ENCODE measurements around the gene SMYD4. TPM values are rescaled to one million over a fixed set of nuclear protein-coding genes. Genes with fewer than 3 reads are reported as not detected.
A peak's percentile ranks its signal among the peaks of the same experiment; 100 is the strongest.

SMYD4 gene
- total RNA-seq, 1 experiment from 2014 or later: 28.1 TPM

DNA sequence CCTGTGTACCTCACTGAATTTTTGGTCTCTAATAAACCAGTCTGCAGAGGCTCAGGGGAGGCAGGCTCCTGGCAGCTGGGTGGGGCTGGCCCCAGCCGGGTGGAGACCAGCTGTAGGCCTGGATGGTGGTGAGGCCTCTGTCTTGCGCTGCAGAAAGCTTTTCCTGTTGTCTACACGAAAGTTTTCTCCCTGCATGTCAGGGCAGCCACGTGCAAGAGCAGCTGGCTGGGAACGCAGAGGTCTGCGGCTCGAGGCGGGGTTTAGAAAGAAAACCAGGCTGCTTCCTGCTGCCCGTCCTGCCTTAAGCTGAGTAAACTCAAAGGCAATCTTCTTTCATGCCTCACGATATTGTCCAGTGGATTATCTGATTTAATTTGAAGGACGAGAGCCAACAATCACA is 65.4 kb downstream of the SMYD4 start:
- no peak for DNase-seq (ENCODE audit: low spot score)
- Histone ChIP-seq H3K36me3 (ENCODE audit: insufficient read depth, low read length, poor library complexity, severe bottlenecking) (no peaks in the 10 kb centered on the region), H3K27me3 (replicated peaks; ENCODE audit: insufficient read depth, low read depth, low read length, poor library complexity) (no peaks in the 10 kb centered on the region), H3K4me1 (ENCODE audit: insufficient read depth, low read length, poor library complexity, severe bottlenecking) (peaks cover 26% of the 10 kb centered on the region), H3K9me3 (ENCODE audit: low read depth, low read length, poor library complexity, severe bottlenecking) (no peaks in the 10 kb centered on the region), H3K27ac (ENCODE audit: low read depth, low read length, poor library complexity, severe bottlenecking) (peak overlapping the region; percentile 37), H3K4me3 (ENCODE audit: low read depth, low read length, poor library complexity, severe bottlenecking) (no peak overlapping the region)
- no peak for TF ChIP-seq EZH2 (IDR thresholded peaks at IDR 0.05; ENCODE audit: borderline replicate concordance, low read depth, low read length, poor library complexity, severe bottlenecking)
- TF ChIP-seq, protein P1, sequence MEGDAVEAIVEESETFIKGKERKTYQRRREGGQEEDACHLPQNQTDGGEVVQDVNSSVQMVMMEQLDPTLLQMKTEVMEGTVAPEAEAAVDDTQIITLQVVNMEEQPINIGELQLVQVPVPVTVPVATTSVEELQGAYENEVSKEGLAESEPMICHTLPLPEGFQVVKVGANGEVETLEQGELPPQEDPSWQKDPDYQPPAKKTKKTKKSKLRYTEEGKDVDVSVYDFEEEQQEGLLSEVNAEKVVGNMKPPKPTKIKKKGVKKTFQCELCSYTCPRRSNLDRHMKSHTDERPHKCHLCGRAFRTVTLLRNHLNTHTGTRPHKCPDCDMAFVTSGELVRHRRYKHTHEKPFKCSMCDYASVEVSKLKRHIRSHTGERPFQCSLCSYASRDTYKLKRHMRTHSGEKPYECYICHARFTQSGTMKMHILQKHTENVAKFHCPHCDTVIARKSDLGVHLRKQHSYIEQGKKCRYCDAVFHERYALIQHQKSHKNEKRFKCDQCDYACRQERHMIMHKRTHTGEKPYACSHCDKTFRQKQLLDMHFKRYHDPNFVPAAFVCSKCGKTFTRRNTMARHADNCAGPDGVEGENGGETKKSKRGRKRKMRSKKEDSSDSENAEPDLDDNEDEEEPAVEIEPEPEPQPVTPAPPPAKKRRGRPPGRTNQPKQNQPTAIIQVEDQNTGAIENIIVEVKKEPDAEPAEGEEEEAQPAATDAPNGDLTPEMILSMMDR (conservative IDR thresholded peaks at IDR 0.05; ENCODE audit: low read depth, low read length): no peak
- BruUV-seq (replicated peaks): no TSS peak
- CTCF ChIA-PET: no interaction called here
- POLR2A ChIA-PET (ENCODE audit: low non-redundant PET): no interaction called here
- intact Hi-C loops (cut with micrococcal nuclease; ENCODE audit: unreplicated experiment): loop anchor here (5.0 kb wide), 1 partner anchor 42 kb away; the partner anchor contains the start of gene WDR81

DNA sequence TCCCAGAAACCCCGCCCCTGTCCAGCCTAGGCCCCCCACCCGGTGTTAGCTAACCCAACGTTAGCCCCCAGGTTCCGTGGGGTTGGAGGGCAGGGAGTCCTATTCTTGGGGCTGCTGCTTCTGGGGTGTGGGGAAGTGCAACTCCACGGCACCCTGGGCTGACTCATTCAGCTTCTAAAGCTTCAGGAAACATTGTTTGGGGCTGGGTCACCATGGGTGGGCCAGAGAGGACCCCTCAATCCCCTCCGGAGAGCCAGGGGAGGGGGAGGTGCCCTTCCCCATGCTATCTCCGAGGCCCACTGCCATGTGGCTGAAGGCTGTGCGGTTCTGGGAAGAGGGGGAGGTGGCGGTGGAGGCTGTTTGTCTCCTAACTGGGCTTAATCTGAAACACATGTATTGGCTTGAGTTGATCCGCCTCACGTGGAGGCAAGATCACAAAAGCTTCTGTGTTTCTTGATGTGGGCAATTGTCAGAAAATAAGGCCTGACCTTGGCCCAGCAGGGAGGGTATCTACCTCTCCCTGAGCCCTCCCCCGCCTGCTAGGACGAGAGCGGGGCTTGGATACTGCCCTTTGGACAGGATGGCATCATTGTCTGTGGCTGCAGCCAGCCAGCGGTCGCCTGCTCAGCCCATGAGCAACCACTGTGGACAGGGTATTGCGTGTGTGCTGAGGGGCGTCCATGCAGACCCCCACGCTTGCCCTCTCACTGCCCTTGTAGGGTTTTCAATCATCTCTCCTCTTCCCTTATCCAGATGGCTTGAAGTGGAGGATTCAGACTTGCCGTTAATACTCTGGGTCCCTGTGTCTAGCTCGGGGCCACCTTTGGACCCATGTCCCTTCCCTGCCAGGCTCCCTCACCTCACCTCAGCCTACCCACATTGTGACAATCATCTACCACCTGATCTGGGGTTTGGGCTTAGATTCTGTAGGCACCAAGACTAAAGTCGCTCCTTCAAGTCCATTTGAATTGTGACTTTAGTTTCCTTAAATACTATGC is 66.5 kb downstream of the SMYD4 start:
- H3K27ac ChIP-seq (ENCODE audit: low read depth, low read length, poor library complexity, severe bottlenecking): peak overlapping the region; percentile 81

DNA sequence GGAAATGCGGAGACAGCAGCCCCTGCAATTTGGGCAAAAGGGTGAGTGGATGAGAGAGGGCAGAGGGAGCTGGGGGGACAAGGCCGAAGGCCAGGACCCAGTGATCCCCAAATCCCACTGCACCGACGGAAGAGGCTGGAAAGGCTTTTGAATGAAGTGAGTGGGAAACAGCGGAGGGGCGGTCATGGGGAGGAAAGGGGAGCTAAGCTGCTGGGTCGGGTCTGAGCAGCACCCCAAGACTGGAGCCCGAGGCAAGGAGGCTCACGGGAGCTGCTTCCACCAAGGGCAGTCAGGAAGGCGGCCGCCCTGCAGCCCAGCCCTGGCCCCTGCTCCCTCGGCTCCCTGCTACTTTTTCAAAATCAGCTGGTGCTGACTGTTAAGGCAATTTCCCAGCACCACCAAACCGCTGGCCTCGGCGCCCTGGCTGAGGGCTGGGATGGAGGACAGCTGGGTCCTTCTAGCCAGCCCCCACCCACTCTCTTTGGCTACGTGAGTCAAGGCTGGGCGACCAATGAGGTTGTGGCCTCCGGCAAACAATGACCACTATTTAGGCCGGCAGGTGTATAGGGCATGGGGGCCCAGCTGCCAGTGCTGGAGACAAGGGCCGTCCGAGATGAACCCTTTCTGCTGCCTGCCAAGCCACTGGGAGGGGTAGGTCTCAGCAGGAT is 67.3 kb downstream of the SMYD4 start:
- Histone ChIP-seq H3K27me3 (replicated peaks; ENCODE audit: insufficient read depth, low read depth, low read length, poor library complexity) (no peaks in the 10 kb centered on the region), H3K4me3 (ENCODE audit: low read depth, low read length, poor library complexity, severe bottlenecking) (peak overlapping the region; percentile 52), H3K9me3 (ENCODE audit: low read depth, low read length, poor library complexity, severe bottlenecking) (no peaks in the 10 kb centered on the region), H3K4me1 (ENCODE audit: insufficient read depth, low read length, poor library complexity, severe bottlenecking) (peaks cover 26% of the 10 kb centered on the region), H3K36me3 (ENCODE audit: insufficient read depth, low read length, poor library complexity, severe bottlenecking) (no peaks in the 10 kb centered on the region), H3K27ac (ENCODE audit: low read depth, low read length, poor library complexity, severe bottlenecking) (peak overlapping the region; percentile 81)
- no peak for DNase-seq (ENCODE audit: low spot score)
- ChIA-PET POLR2A (ENCODE audit: low non-redundant PET) (interaction anchor here (0.5 to 0.6 kb wide), 2 partner anchors 19 to 46 kb away, joined by 4 to 7 read pairs; no protein-coding TSS in a partner anchor), CTCF (no interaction called here)
- no TSS peak for BruUV-seq (replicated peaks)
- intact Hi-C loops (cut with micrococcal nuclease; ENCODE audit: unreplicated experiment): loop anchor here (5.0 kb wide), 1 partner anchor 40 kb away; the partner anchor contains the start of gene WDR81
- TF ChIP-seq, protein P1 (conservative IDR thresholded peaks at IDR 0.05; ENCODE audit: low read depth, low read length): no peak

More for the DNA sequence above, 66.5 kb downstream of the SMYD4 start:
- Histone ChIP-seq H3K4me3 (ENCODE audit: low read depth, low read length, poor library complexity, severe bottlenecking) (peak overlapping the region; percentile 52), H3K9me3 (ENCODE audit: low read depth, low read length, poor library complexity, severe bottlenecking) (no peaks in the 10 kb centered on the region), H3K36me3 (ENCODE audit: insufficient read depth, low read length, poor library complexity, severe bottlenecking) (no peaks in the 10 kb centered on the region), H3K27me3 (replicated peaks; ENCODE audit: insufficient read depth, low read depth, low read length, poor library complexity) (no peaks in the 10 kb centered on the region), H3K4me1 (ENCODE audit: insufficient read depth, low read length, poor library complexity, severe bottlenecking) (peaks cover 26% of the 10 kb centered on the region)
- intact Hi-C loops (cut with micrococcal nuclease; ENCODE audit: unreplicated experiment): loop anchor here (5.0 kb wide), 1 partner anchor 41 kb away; the partner anchor contains the start of gene WDR81
- POLR2A ChIA-PET (ENCODE audit: low non-redundant PET): interaction anchor here (0.5 to 0.6 kb wide), 2 partner anchors 19 to 47 kb away, joined by 4 to 7 read pairs; no protein-coding TSS in a partner anchor
- BruUV-seq (replicated peaks): no TSS peak
- peak; percentile 79 for DNase-seq (ENCODE audit: low spot score)
- TF ChIP-seq EZH2 (IDR thresholded peaks at IDR 0.05; ENCODE audit: borderline replicate concordance, low read depth, low read length, poor library complexity, severe bottlenecking): no peak
- TF ChIP-seq, protein P1 (conservative IDR thresholded peaks at IDR 0.05; ENCODE audit: low read depth, low read length): no peak
- CTCF ChIA-PET: no interaction called here
